ENCODE data around the gene MCTP2. TPM values are rescaled to one million over a fixed set of nuclear protein-coding genes. Genes with fewer than 3 reads are reported as not detected.

The MCTP2 gene
- total RNA-seq, 1 donor from 2014 or later, result 35.3 TPM

- DNase-seq (no peak), ATAC-seq (no peak)
- Histone ChIP-seq H3K36me3 (peaks cover 20% of the 10 kb centered on the region), H3K27me3 (no peaks in the 10 kb centered on the region), H3K4me1 (no peaks in the 10 kb centered on the region), H3K9me3 (no peaks in the 10 kb centered on the region), H3K27ac (no peak overlapping the region), H3K4me3 (no peak overlapping the region)
- no peak for TF ChIP-seq CTCF (IDR thresholded peaks at IDR 0.05)
- intact Hi-C loops (cut with DNase I), result no loop called here
Measured at GRCh38 chr15:94379986-94380385, 148.6 kb downstream of the MCTP2 start.

GRCh38 chr15:94380798-94381197, 149.4 kb downstream of the MCTP2 start:
- H3K9me3 ChIP-seq, result no peaks in the 10 kb centered on the region
- TF ChIP-seq CTCF (IDR thresholded peaks at IDR 0.05), result no peak

GRCh38 chr15:94381384-94381783, 150.0 kb downstream of the MCTP2 start:
- ATAC-seq, result no peak

More at GRCh38 chr15:94380798-94381197, 149.4 kb downstream of the MCTP2 start:
- no peak for DNase-seq
- no peak overlapping the region for H3K27ac ChIP-seq
- intact Hi-C loops (cut with DNase I), result no loop called here
- H3K4me3 ChIP-seq, result no peak overlapping the region
- H3K36me3 ChIP-seq, result peaks cover 20% of the 10 kb centered on the region
- no peak for ATAC-seq
- H3K4me1 ChIP-seq, result no peaks in the 10 kb centered on the region
- H3K27me3 ChIP-seq, result no peaks in the 10 kb centered on the region

GRCh38 chr15:94383041-94383440, 151.7 kb downstream of the MCTP2 start:
- Histone ChIP-seq H3K4me1 (peaks cover 9% of the 10 kb centered on the region), H3K27me3 (no peaks in the 10 kb centered on the region), H3K36me3 (peaks cover 10% of the 10 kb centered on the region), H3K9me3 (no peaks in the 10 kb centered on the region), H3K27ac (no peak overlapping the region), H3K4me3 (no peak overlapping the region)
- intact Hi-C loops (cut with DNase I), result no loop called here
- DNase-seq, result no peak
- no peak for TF ChIP-seq CTCF (IDR thresholded peaks at IDR 0.05)
- no peak for ATAC-seq

More at GRCh38 chr15:94381384-94381783, 150.0 kb downstream of the MCTP2 start:
- no peak overlapping the region for H3K27ac ChIP-seq
- no peaks in the 10 kb centered on the region for H3K9me3 ChIP-seq
- no peak overlapping the region for H3K4me3 ChIP-seq
- peaks cover 18% of the 10 kb centered on the region for H3K36me3 ChIP-seq
- H3K27me3 ChIP-seq, result no peaks in the 10 kb centered on the region
- DNase-seq, result no peak
- H3K4me1 ChIP-seq, result no peaks in the 10 kb centered on the region
- TF ChIP-seq CTCF (IDR thresholded peaks at IDR 0.05), result no peak
- intact Hi-C loops (cut with DNase I), result no loop called here

- no peak for ATAC-seq
Measured at GRCh38 chr15:94383706-94384105, 152.3 kb downstream of the MCTP2 start.

More at GRCh38 chr15:94383706-94384105, 152.3 kb downstream of the MCTP2 start:
- Histone ChIP-seq H3K4me1 (peaks cover 9% of the 10 kb centered on the region), H3K4me3 (no peak overlapping the region), H3K9me3 (no peaks in the 10 kb centered on the region), H3K27me3 (no peaks in the 10 kb centered on the region), H3K36me3 (peaks cover 4% of the 10 kb centered on the region), H3K27ac (no peak overlapping the region)
- intact Hi-C loops (cut with DNase I), result no loop called here
- no peak for TF ChIP-seq CTCF (IDR thresholded peaks at IDR 0.05)
- DNase-seq, result no peak
